Skeletal muscle tissue (tissue), 4 donors: ENCODE data around the gene PBX3. TPM values are rescaled to one million over a fixed set of nuclear protein-coding genes. Genes with fewer than 3 reads are reported as not detected.

Experiments used
- H3K27ac ChIP-seq: one replicate; pipeline ENCODE4 v1.7.0; 2013; ENCODE audit warnings: mild to moderate bottlenecking, low read depth, low read length, inconsistent platforms
- H3K27me3 ChIP-seq, 3 donors: one replicate each; pipeline ENCODE4 v1.7.0; 2013; ENCODE audit warnings: low read length in 3 of 3; ENCODE audit not compliant: control insufficient read depth in 3 of 3, insufficient read depth in 3 of 3
- H3K36me3 ChIP-seq, 3 donors: one replicate each; pipeline ENCODE4 v1.7.0; 2013; ENCODE audit warnings: low read length in 3 of 3; ENCODE audit not compliant: control insufficient read depth in 3 of 3, insufficient read depth in 3 of 3
- H3K4me1 ChIP-seq, 3 donors: one replicate each; pipeline ENCODE4 v1.7.0; 2013; ENCODE audit warnings: low read length in 3 of 3, mild to moderate bottlenecking in 3 of 3; ENCODE audit not compliant: control insufficient read depth in 3 of 3, insufficient read depth in 3 of 3
- H3K4me3 ChIP-seq, 3 donors: one replicate each; pipeline ENCODE4 v1.7.0; 2013; ENCODE audit warnings: low read length in 3 of 3
- H3K9ac ChIP-seq, 3 donors: one replicate each; pipeline ENCODE4 v1.7.0; 2013; ENCODE audit warnings: low read length in 3 of 3, mild to moderate bottlenecking in 3 of 3, moderate library complexity in 2 of 3, low read depth in 1 of 3
- H3K9me3 ChIP-seq, 3 donors: one replicate each; pipeline ENCODE4 v1.7.0; 2013; ENCODE audit warnings: low read length in 3 of 3; ENCODE audit not compliant: control insufficient read depth in 3 of 3
- total RNA-seq: library from RNA; depleted of rRNA; stranded (reverse); fragments of >200 nt; gene quantifications from one replicate; pipeline ENCODE4 v1.2.3, GENCODE V29; 2014
- donor health status: Osteomylitis.

PBX3 gene
- total RNA-seq, 1 donor from 2014 or later, result 14.1 TPM

- Histone ChIP-seq H3K4me1 (no peaks in the 10 kb centered on the region), H3K27ac (no peak overlapping the region), H3K36me3 (no peaks in the 10 kb centered on the region), H3K4me3 (no peak overlapping the region), H3K9ac (no peak overlapping the region), H3K27me3 (peaks cover 0 to 7% (median 4%) of the 10 kb centered on the region in 3 donors), H3K9me3 (no peaks in the 10 kb centered on the region)
Observed at GRCh38 chr9:125999504-125999881, 252.3 kb downstream of the PBX3 start.

GRCh38 chr9:126000256-126000655 is 253.1 kb downstream of the PBX3 start:
- no peaks in the 10 kb centered on the region for H3K9me3 ChIP-seq
- no peaks in the 10 kb centered on the region for H3K36me3 ChIP-seq
- no peaks in the 10 kb centered on the region for H3K4me1 ChIP-seq
- H3K27ac ChIP-seq, result no peak overlapping the region
- no peak overlapping the region for H3K4me3 ChIP-seq
- H3K27me3 ChIP-seq, result peaks cover 0 to 7% (median 7%) of the 10 kb centered on the region in 3 donors
- H3K9ac ChIP-seq, result no peak overlapping the region

- H3K9me3 ChIP-seq, result no peaks in the 10 kb centered on the region
Observed at GRCh38 chr9:126000731-126001580, 253.8 kb downstream of the PBX3 start.

GRCh38 chr9:126001581-126002225 is 254.5 kb downstream of the PBX3 start:
- Histone ChIP-seq H3K4me1 (no peaks in the 10 kb centered on the region), H3K36me3 (no peaks in the 10 kb centered on the region), H3K4me3 (no peak overlapping the region), H3K27me3 (peaks cover 0 to 8% (median 5%) of the 10 kb centered on the region in 3 donors), H3K9me3 (no peaks in the 10 kb centered on the region), H3K27ac (no peak overlapping the region), H3K9ac (no peak overlapping the region)

More at GRCh38 chr9:126000731-126001580, 253.8 kb downstream of the PBX3 start:
- Histone ChIP-seq H3K27ac (no peak overlapping the region), H3K36me3 (no peaks in the 10 kb centered on the region), H3K4me1 (no peaks in the 10 kb centered on the region), H3K27me3 (peaks cover 0 to 7% (median 5%) of the 10 kb centered on the region in 3 donors), H3K4me3 (no peak overlapping the region), H3K9ac (no peak overlapping the region)

- H3K4me1 ChIP-seq, result no peaks in the 10 kb centered on the region
- H3K36me3 ChIP-seq, result no peaks in the 10 kb centered on the region
- peaks cover 0 to 3% (median 0%) of the 10 kb centered on the region in 3 donors for H3K9me3 ChIP-seq
- peaks cover 0 to 16% (median 8%) of the 10 kb centered on the region in 3 donors for H3K27me3 ChIP-seq
- no peak overlapping the region for H3K27ac ChIP-seq
- no peak overlapping the region for H3K9ac ChIP-seq
- H3K4me3 ChIP-seq, result no peak overlapping the region
Observed at GRCh38 chr9:126002476-126003350, 255.5 kb downstream of the PBX3 start.

- H3K9ac ChIP-seq, result no peak overlapping the region
Observed at GRCh38 chr9:126009047-126009446, 261.9 kb downstream of the PBX3 start.

GRCh38 chr9:126014726-126015125 is 267.6 kb downstream of the PBX3 start:
- H3K4me3 ChIP-seq, result no peak overlapping the region
- H3K9ac ChIP-seq, result no peak overlapping the region
- no peak overlapping the region for H3K27ac ChIP-seq
- no peaks in the 10 kb centered on the region for H3K4me1 ChIP-seq
- H3K9me3 ChIP-seq, result peaks cover 0 to 2% (median 0%) of the 10 kb centered on the region in 3 donors
- H3K27me3 ChIP-seq, result peaks cover 3 to 19% (median 16%) of the 10 kb centered on the region in 3 donors
- H3K36me3 ChIP-seq, result no peaks in the 10 kb centered on the region

More at GRCh38 chr9:126009047-126009446, 261.9 kb downstream of the PBX3 start:
- no peaks in the 10 kb centered on the region for H3K4me1 ChIP-seq
- H3K27ac ChIP-seq, result no peak overlapping the region
- peaks cover 6 to 12% (median 8%) of the 10 kb centered on the region in 3 donors for H3K9me3 ChIP-seq
- H3K4me3 ChIP-seq, result no peak overlapping the region
- H3K27me3 ChIP-seq, result peaks cover 3 to 23% (median 17%) of the 10 kb centered on the region in 3 donors
- no peaks in the 10 kb centered on the region for H3K36me3 ChIP-seq

GRCh38 chr9:126015424-126015823 is 268.3 kb downstream of the PBX3 start:
- Histone ChIP-seq H3K4me3 (no peak overlapping the region), H3K9ac (no peak overlapping the region), H3K9me3 (no peaks in the 10 kb centered on the region), H3K36me3 (no peaks in the 10 kb centered on the region), H3K27ac (no peak overlapping the region), H3K27me3 (peaks cover 2 to 16% (median 16%) of the 10 kb centered on the region in 3 donors), H3K4me1 (no peaks in the 10 kb centered on the region)

- Histone ChIP-seq H3K27me3 (peaks cover 0 to 10% (median 7%) of the 10 kb centered on the region in 3 donors), H3K9ac (no peak overlapping the region), H3K4me1 (no peaks in the 10 kb centered on the region), H3K36me3 (no peaks in the 10 kb centered on the region), H3K4me3 (no peak overlapping the region), H3K9me3 (no peaks in the 10 kb centered on the region), H3K27ac (no peak overlapping the region)
Observed at GRCh38 chr9:126016579-126017290, 269.6 kb downstream of the PBX3 start.
